Measurements from ENCODE around the gene CFD.
"Not testable (repeated sequence)": the region's sequence is repeated elsewhere in the genome, so short reads cannot be mapped to it uniquely, and the experiment has no call there.

Gene CFD

GRCh38 chr19:835210-835810 is 24.2 kb upstream of the CFD start:
- no peaks in the 10 kb centered on the region for H3K79me2 ChIP-seq (ENCODE audit: control insufficient read depth, low read length)
- no peaks in the 10 kb centered on the region for H3K27me3 ChIP-seq (ENCODE audit: control insufficient read depth, low read length)
- no peaks in the 10 kb centered on the region for H3F3A ChIP-seq (ENCODE audit: control insufficient read depth, insufficient read depth)
- no peaks in the 10 kb centered on the region for H4K20me1 ChIP-seq (ENCODE audit: control insufficient read depth, insufficient read depth, low read depth, low read length)
- no peak overlapping the region for H3K27ac ChIP-seq (ENCODE audit: low read depth, low read length)
- H3K4me1 ChIP-seq (ENCODE audit: control insufficient read depth, low read length) = no peaks in the 10 kb centered on the region
- H3K9me2 ChIP-seq (replicated peaks; ENCODE audit: control insufficient read depth, low read length) = no peaks in the 10 kb centered on the region
- no peak overlapping the region for H3K4me3 ChIP-seq (ENCODE audit: low read length)
- no peak for TF ChIP-seq EZH2phosphoT487 (IDR thresholded peaks at IDR 0.05; ENCODE audit: borderline replicate concordance, low read length)
- TF ChIP-seq CTCF (IDR thresholded peaks at IDR 0.05; ENCODE audit: low read depth, low read length, poor library complexity, severe bottlenecking) = no peak
- H3K36me3 ChIP-seq (ENCODE audit: control insufficient read depth, low read length) = no peaks in the 10 kb centered on the region
- H3K4me2 ChIP-seq (ENCODE audit: low read length) = no peak overlapping the region
- H3K9me3 ChIP-seq (ENCODE audit: control insufficient read depth, insufficient read depth, low read length) = no peaks in the 10 kb centered on the region

GRCh38 chr19:840519-841206 is 18.8 kb upstream of the CFD start, which contains the start of gene PRTN3:
Gene PRTN3 (plus strand): TSS chr19:840999. CDS start chr19:841009, 10 bp downstream.
- no peaks in the 10 kb centered on the region for H3F3A ChIP-seq (ENCODE audit: control insufficient read depth, insufficient read depth)
- H4K20me1 ChIP-seq (ENCODE audit: control insufficient read depth, insufficient read depth, low read depth, low read length) = no peaks in the 10 kb centered on the region
- H3K4me2 ChIP-seq (ENCODE audit: low read length) = no peak within 1 kb of the TSS
- no peaks in the 10 kb centered on the region for H3K79me2 ChIP-seq (ENCODE audit: control insufficient read depth, low read length)
- H3K27ac ChIP-seq (ENCODE audit: low read depth, low read length) = no peak within 1 kb of the TSS
- no peaks in the 10 kb centered on the region for H3K9me3 ChIP-seq (ENCODE audit: control insufficient read depth, insufficient read depth, low read length)
- H3K9me2 ChIP-seq (replicated peaks; ENCODE audit: control insufficient read depth, low read length) = no peaks in the 10 kb centered on the region
- no peaks in the 10 kb centered on the region for H3K36me3 ChIP-seq (ENCODE audit: control insufficient read depth, low read length)
- H3K4me1 ChIP-seq (ENCODE audit: control insufficient read depth, low read length) = peaks cover 10% of the 10 kb centered on the region
- H3K4me3 ChIP-seq (ENCODE audit: low read length) = no peak within 1 kb of the TSS
- TF ChIP-seq EZH2phosphoT487 (IDR thresholded peaks at IDR 0.05; ENCODE audit: borderline replicate concordance, low read length) (no peak), CTCF (IDR thresholded peaks at IDR 0.05; ENCODE audit: low read depth, low read length, poor library complexity, severe bottlenecking) (no peak)
- H3K27me3 ChIP-seq (ENCODE audit: control insufficient read depth, low read length) = peaks cover 7% of the 10 kb centered on the region

GRCh38 chr19:842802-843179 is 16.7 kb upstream of the CFD start:
- H3K9me3 ChIP-seq (ENCODE audit: control insufficient read depth, insufficient read depth, low read length); H3K36me3 ChIP-seq (ENCODE audit: control insufficient read depth, low read length); H3K79me2 ChIP-seq (ENCODE audit: control insufficient read depth, low read length); H3K4me3 ChIP-seq (ENCODE audit: low read length); H4K20me1 ChIP-seq (ENCODE audit: control insufficient read depth, insufficient read depth, low read depth, low read length); H3K27ac ChIP-seq (ENCODE audit: low read depth, low read length); H3K4me2 ChIP-seq (ENCODE audit: low read length); H3K27me3 ChIP-seq (ENCODE audit: control insufficient read depth, low read length); H3K9me2 ChIP-seq (replicated peaks; ENCODE audit: control insufficient read depth, low read length); H3F3A ChIP-seq (ENCODE audit: control insufficient read depth, insufficient read depth): not testable (repeated sequence)
- peaks cover 15% of the 10 kb centered on the region for H3K4me1 ChIP-seq (ENCODE audit: control insufficient read depth, low read length)

- TF ChIP-seq CTCF (IDR thresholded peaks at IDR 0.05; ENCODE audit: low read depth, low read length, poor library complexity, severe bottlenecking) (no peak), EZH2phosphoT487 (IDR thresholded peaks at IDR 0.05; ENCODE audit: borderline replicate concordance, low read length) (no peak)
- Histone ChIP-seq H3K79me2 (ENCODE audit: control insufficient read depth, low read length) (no peaks in the 10 kb centered on the region), H3K4me2 (ENCODE audit: low read length) (no peak overlapping the region), H3K36me3 (ENCODE audit: control insufficient read depth, low read length) (no peaks in the 10 kb centered on the region), H4K20me1 (ENCODE audit: control insufficient read depth, insufficient read depth, low read depth, low read length) (no peaks in the 10 kb centered on the region), H3K27me3 (ENCODE audit: control insufficient read depth, low read length) (peaks cover 10% of the 10 kb centered on the region), H3F3A (ENCODE audit: control insufficient read depth, insufficient read depth) (no peaks in the 10 kb centered on the region), H3K9me3 (ENCODE audit: control insufficient read depth, insufficient read depth, low read length) (no peaks in the 10 kb centered on the region), H3K27ac (ENCODE audit: low read depth, low read length) (no peak overlapping the region), H3K4me1 (ENCODE audit: control insufficient read depth, low read length) (peaks cover 15% of the 10 kb centered on the region), H3K4me3 (ENCODE audit: low read length) (no peak overlapping the region), H3K9me2 (replicated peaks; ENCODE audit: control insufficient read depth, low read length) (no peaks in the 10 kb centered on the region)
Measured at GRCh38 chr19:843180-843835, 16.2 kb upstream of the CFD start.
